Astrocyte (in vitro differentiated cells and primary cell): ENCODE data around the gene PLXDC2.
"Not testable (repeated sequence)": the region's sequence is repeated elsewhere in the genome, so short reads cannot be mapped to it uniquely, and the experiment has no call there.

Source experiments
- EZH2 ChIP-seq: IDR thresholded peaks from 2 replicates; pipeline ENCODE4 v1.6.1; 2012; ENCODE audit warnings: mild to moderate bottlenecking, low read length, inconsistent platforms; ENCODE audit not compliant: insufficient read depth
- TF ChIP-seq, protein P1 (sequence below): IDR thresholded peaks from 2 replicates; pipeline ENCODE4 v1.5.1; 2011; ENCODE audit warnings: low read depth, mild to moderate bottlenecking, inconsistent platforms, low read length, moderate library complexity; ENCODE audit not compliant: insufficient read depth

DNA sequence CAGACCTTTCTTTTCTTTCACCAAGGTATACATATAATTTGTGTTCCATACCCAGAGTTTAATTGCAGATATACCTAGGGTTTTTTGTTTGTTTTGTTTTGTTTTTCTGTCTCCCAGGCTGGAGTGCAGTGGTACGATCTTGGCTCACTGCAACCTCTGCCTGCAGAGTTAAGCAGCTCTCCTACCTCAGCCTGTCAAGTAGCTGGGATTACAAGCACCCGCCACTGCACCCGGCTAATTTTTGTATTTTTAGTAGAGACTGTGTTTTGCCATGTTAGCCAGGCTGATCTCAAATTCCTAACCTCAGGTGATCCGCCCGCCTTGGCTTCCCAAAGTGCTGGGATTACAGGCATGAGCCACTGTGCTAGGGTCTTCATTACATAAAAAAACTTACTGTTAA is 228.9 kb downstream of the PLXDC2 start:
- TF ChIP-seq, protein P1, sequence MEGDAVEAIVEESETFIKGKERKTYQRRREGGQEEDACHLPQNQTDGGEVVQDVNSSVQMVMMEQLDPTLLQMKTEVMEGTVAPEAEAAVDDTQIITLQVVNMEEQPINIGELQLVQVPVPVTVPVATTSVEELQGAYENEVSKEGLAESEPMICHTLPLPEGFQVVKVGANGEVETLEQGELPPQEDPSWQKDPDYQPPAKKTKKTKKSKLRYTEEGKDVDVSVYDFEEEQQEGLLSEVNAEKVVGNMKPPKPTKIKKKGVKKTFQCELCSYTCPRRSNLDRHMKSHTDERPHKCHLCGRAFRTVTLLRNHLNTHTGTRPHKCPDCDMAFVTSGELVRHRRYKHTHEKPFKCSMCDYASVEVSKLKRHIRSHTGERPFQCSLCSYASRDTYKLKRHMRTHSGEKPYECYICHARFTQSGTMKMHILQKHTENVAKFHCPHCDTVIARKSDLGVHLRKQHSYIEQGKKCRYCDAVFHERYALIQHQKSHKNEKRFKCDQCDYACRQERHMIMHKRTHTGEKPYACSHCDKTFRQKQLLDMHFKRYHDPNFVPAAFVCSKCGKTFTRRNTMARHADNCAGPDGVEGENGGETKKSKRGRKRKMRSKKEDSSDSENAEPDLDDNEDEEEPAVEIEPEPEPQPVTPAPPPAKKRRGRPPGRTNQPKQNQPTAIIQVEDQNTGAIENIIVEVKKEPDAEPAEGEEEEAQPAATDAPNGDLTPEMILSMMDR, result not testable (repeated sequence)
- TF ChIP-seq EZH2, result not testable (repeated sequence)
